PC-3 (cell line): Measurements from ENCODE around the gene PWWP2B. TPM values are rescaled to one million over a fixed set of nuclear protein-coding genes. Genes with fewer than 3 reads are reported as not detected.

ENCODE experiments used
- ATAC-seq: fragments of 200-7000 bp; cut with Tn5 transposase; 2 replicates; pipeline ENCODE4 v1.9.1; 2020; ENCODE audit warnings: mild to moderate bottlenecking, moderate library complexity
- BruUV-seq: library from RNA; stranded (reverse); fragments of 400-500 nt; replicated peaks from 2 replicates; lab custom pipeline; 2021; lab: Mats Ljungman, UMichigan
- CTCF ChIA-PET: fragments of 300-600 bp; sonication (Branson Sonifier 250); formaldehyde crosslinking; loops from one replicate; lab custom pipeline; 2022; ENCODE audit warnings: antibody characterized with exemption; lab: Charles Lee
- POLR2A ChIA-PET: fragments of 300-600 bp; sonication (Branson Sonifier 250); formaldehyde crosslinking; loops from one replicate; lab custom pipeline; 2022; ENCODE audit warnings: antibody characterized with exemption; ENCODE audit not compliant: unreplicated experiment; lab: Charles Lee
- DNase-seq: peaks from one replicate; pipeline ENCODE4 v3.0.0-alpha.2; 2015
- H2AFZ ChIP-seq: fragments of 300-600 bp; sonication (generic); 2 replicates; pipeline ENCODE4 v1.6.0; 2016; ENCODE audit warnings: antibody characterized with exemption, low read length
- H3F3A ChIP-seq: fragments of 300-600 bp; sonication (generic); one replicate; pipeline ENCODE4 v1.6.0; 2017; ENCODE audit warnings: antibody characterized with exemption, low read length, control low read depth, mild to moderate bottlenecking; ENCODE audit not compliant: unreplicated experiment
- H3K27ac ChIP-seq: fragments of 300-600 bp; sonication (generic); 2 replicates; pipeline ENCODE4 v1.5.1; 2016; ENCODE audit warnings: mild to moderate bottlenecking, low read length
- H3K27me3 ChIP-seq: fragments of 300-600 bp; sonication (generic); 2 replicates; pipeline ENCODE4 v1.6.1; 2016; ENCODE audit warnings: low read length, mixed read lengths
- H3K36me3 ChIP-seq: fragments of 300-600 bp; sonication (generic); 2 replicates; pipeline ENCODE4 v1.6.1; 2016; ENCODE audit warnings: low read depth, mixed run types, low read length, mixed read lengths
- H3K4me1 ChIP-seq: fragments of 300-600 bp; sonication (generic); 2 replicates; pipeline ENCODE4 v1.5.1; 2016; ENCODE audit warnings: low read length; ENCODE audit not compliant: insufficient read depth
- H3K4me2 ChIP-seq: fragments of 300-600 bp; sonication (generic); 2 replicates; pipeline ENCODE4 v1.6.0; 2016; ENCODE audit warnings: low read length
- H3K4me3 ChIP-seq: fragments of 300-600 bp; sonication (generic); 2 replicates; pipeline ENCODE4 v1.5.1; 2016; ENCODE audit warnings: mild to moderate bottlenecking, low read length, mixed read lengths
- H3K79me2 ChIP-seq: fragments of 300-600 bp; sonication (generic); 2 replicates; pipeline ENCODE4 v1.6.1; 2017; ENCODE audit warnings: low read length, mixed read lengths
- H3K9ac ChIP-seq: fragments of 300-600 bp; sonication (generic); 2 replicates; pipeline ENCODE4 v1.6.0; 2016; ENCODE audit warnings: mild to moderate bottlenecking, low read length
- H3K9me2 ChIP-seq: fragments of 300-600 bp; sonication (generic); replicated peaks from 2 replicates; pipeline ENCODE4 v1.6.1; 2016; ENCODE audit warnings: mixed run types, low read length, mixed read lengths
- H3K9me3 ChIP-seq: fragments of 300-600 bp; sonication (generic); 2 replicates; pipeline ENCODE4 v1.6.1; 2016; ENCODE audit warnings: low read length, mixed read lengths
- H4K20me1 ChIP-seq: fragments of 300-600 bp; sonication (generic); 2 replicates; pipeline ENCODE4 v1.6.1; 2016; ENCODE audit warnings: low read length, mixed read lengths
- EZH2 ChIP-seq: fragments of 300-600 bp; sonication (generic); IDR thresholded peaks from one replicate; pipeline ENCODE4 v1.6.1; 2017; ENCODE audit warnings: antibody characterized with exemption, mild to moderate bottlenecking, low read length; ENCODE audit not compliant: unreplicated experiment
- EZH2phosphoT487 ChIP-seq: fragments of 300-600 bp; sonication (generic); IDR thresholded peaks from 2 replicates; pipeline ENCODE4 v1.6.1; 2018; ENCODE audit warnings: mild to moderate bottlenecking, antibody characterized with exemption, low read length, borderline replicate concordance
- intact Hi-C: fragments of 100-400 bp; cut with micrococcal nuclease; formaldehyde crosslinking; loops from 2 replicates; pipeline ENCODE4 v1.9.0; 2023
- total RNA-seq: library from RNA; depleted of rRNA; stranded (reverse); fragments of >200 nt; gene quantifications from 2 replicates; pipeline ENCODE4 v1.2.3, GENCODE V29; 2014
- TF ChIP-seq, protein P1 (sequence below): fragments of 300-600 bp; sonication (generic); conservative IDR thresholded peaks from 2 replicates; pipeline ENCODE4 v1.5.1; 2017; ENCODE audit warnings: antibody characterized with exemption, low read depth, mild to moderate bottlenecking, low read length

PWWP2B gene
- total RNA-seq, 1 experiment from 2014 or later: 24.5 TPM

- Histone ChIP-seq H3K4me2 (no peak overlapping the region), H3K36me3 (no peaks in the 10 kb centered on the region), H3K4me1 (peaks cover 31% of the 10 kb centered on the region), H4K20me1 (no peaks in the 10 kb centered on the region), H3F3A (no peaks in the 10 kb centered on the region), H3K4me3 (no peak overlapping the region), H3K27me3 (no peaks in the 10 kb centered on the region), H3K9ac (no peak overlapping the region), H3K9me3 (no peaks in the 10 kb centered on the region), H3K27ac (no peak overlapping the region), H3K79me2 (peaks cover 39% of the 10 kb centered on the region), H3K9me2 (no peaks in the 10 kb centered on the region), H2AFZ (no peak overlapping the region)
- DNase-seq: no peak
- BruUV-seq: no TSS peak
- CTCF ChIA-PET: no interaction called here
- intact Hi-C loops: no loop called here
- TF ChIP-seq EZH2 (no peak), EZH2phosphoT487 (no peak)
- TF ChIP-seq, protein P1, sequence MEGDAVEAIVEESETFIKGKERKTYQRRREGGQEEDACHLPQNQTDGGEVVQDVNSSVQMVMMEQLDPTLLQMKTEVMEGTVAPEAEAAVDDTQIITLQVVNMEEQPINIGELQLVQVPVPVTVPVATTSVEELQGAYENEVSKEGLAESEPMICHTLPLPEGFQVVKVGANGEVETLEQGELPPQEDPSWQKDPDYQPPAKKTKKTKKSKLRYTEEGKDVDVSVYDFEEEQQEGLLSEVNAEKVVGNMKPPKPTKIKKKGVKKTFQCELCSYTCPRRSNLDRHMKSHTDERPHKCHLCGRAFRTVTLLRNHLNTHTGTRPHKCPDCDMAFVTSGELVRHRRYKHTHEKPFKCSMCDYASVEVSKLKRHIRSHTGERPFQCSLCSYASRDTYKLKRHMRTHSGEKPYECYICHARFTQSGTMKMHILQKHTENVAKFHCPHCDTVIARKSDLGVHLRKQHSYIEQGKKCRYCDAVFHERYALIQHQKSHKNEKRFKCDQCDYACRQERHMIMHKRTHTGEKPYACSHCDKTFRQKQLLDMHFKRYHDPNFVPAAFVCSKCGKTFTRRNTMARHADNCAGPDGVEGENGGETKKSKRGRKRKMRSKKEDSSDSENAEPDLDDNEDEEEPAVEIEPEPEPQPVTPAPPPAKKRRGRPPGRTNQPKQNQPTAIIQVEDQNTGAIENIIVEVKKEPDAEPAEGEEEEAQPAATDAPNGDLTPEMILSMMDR: no peak
- POLR2A ChIA-PET: no interaction called here
- no peak for ATAC-seq
These were observed 19.7 kb downstream of the PWWP2B start for GRCh38 chr10:132416566-132417256.

GRCh38 chr10:132417257-132417910, 20.4 kb downstream of the PWWP2B start:
- ChIA-PET CTCF (no interaction called here), POLR2A (no interaction called here)
- BruUV-seq: no TSS peak
- no peaks in the 10 kb centered on the region for H4K20me1 ChIP-seq
- no peaks in the 10 kb centered on the region for H3K27me3 ChIP-seq
- 0 out of 2 replicates have a peak overlapping the region, but pooled peaks have one; percentile 91 for H3K27ac ChIP-seq
- no peak overlapping the region for H2AFZ ChIP-seq
- intact Hi-C loops: no loop called here
- H3K4me3 ChIP-seq: no peak overlapping the region
- DNase-seq: no peak
- H3K9me3 ChIP-seq: no peaks in the 10 kb centered on the region
- H3K36me3 ChIP-seq: no peaks in the 10 kb centered on the region
- ATAC-seq: no peak
- H3K79me2 ChIP-seq: peaks cover 38% of the 10 kb centered on the region
- H3K9ac ChIP-seq: no peak overlapping the region
- no peak overlapping the region for H3K4me2 ChIP-seq
- no peaks in the 10 kb centered on the region for H3F3A ChIP-seq
- peaks cover 35% of the 10 kb centered on the region for H3K4me1 ChIP-seq
- H3K9me2 ChIP-seq: no peaks in the 10 kb centered on the region
- no peak for TF ChIP-seq EZH2
- no peak for TF ChIP-seq EZH2phosphoT487
- TF ChIP-seq, protein P1: no peak

GRCh38 chr10:132417957-132418441, 21.0 kb downstream of the PWWP2B start:
- Histone ChIP-seq H3F3A (no peaks in the 10 kb centered on the region), H3K4me2 (peak overlapping the region; percentile 40), H3K9me2 (no peaks in the 10 kb centered on the region), H3K9ac (peak overlapping the region; percentile 67), H4K20me1 (no peaks in the 10 kb centered on the region), H2AFZ (no peak overlapping the region), H3K79me2 (peaks cover 32% of the 10 kb centered on the region), H3K4me1 (peaks cover 35% of the 10 kb centered on the region), H3K27me3 (no peaks in the 10 kb centered on the region), H3K36me3 (no peaks in the 10 kb centered on the region), H3K4me3 (no peak overlapping the region), H3K27ac (peak overlapping the region; percentile 91), H3K9me3 (no peaks in the 10 kb centered on the region)
- CTCF ChIA-PET: no interaction called here
- POLR2A ChIA-PET: no interaction called here
- DNase-seq: no peak
- no TSS peak for BruUV-seq
- intact Hi-C loops: no loop called here
- TF ChIP-seq EZH2: no peak
- TF ChIP-seq, protein P1: no peak
- TF ChIP-seq EZH2phosphoT487: no peak
- ATAC-seq: no peak
